CD4-positive, alpha-beta T cell treated with Interleukin-17A for 1 hour (primary cell): ENCODE data around the gene AVP.

Source experiments
- DNase-seq: peaks from one replicate; pipeline ENCODE4 v3.0.0-alpha.2; 2020

The AVP gene

GRCh38 chr20:3109350-3110302 lies 25.1 kb upstream of the AVP start:
- no peak for DNase-seq

DNA sequence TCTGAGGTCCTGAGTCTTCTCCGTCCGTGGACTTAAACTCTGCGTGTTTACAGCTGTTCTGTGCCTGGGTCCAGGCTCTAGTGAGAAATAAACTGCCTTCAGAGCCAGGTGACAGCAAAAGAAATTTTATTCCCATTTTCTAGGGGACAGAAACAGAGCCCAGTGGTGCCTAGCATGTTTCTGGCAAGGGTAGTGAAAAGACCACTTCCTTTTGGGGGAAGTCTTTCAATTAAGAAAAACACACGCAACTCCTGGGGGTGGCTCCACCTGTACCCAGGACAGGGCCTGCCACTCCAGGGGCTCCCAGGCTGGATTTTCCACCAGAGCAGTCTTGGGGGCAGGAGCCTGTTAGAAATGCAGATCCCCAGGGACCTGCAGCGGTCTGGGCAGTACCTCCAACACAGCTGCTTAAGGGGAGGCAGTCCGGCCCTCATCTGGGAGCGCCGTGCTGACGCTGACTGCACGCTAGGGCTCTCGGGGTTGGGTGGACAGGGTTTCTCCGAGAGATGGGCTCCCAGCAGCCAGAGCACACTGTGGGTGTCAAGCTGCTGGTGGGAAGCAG lies 23.0 kb upstream of the AVP start:
- no peak for DNase-seq

- DNase-seq: no peak
These were observed 22.3 kb upstream of the AVP start for GRCh38 chr20:3106658-3107463.

DNA sequence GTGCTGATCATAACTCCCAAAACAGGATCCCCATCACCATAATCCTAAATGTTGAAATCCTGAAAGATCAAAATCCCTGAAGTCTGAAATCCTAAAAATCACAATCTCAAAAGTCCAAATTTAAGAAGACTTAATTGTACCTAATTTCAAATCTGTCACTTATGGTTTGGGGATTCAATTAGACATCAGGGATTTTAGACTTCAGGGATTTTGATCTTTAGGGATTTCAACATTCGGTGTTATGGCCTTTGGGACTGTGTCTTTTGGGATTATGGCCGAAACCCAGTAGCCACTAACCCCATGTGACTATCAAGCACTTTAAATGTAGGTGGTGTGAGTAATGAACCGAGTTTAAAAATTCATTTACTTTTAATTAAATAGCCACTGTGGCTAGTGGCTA lies 21.7 kb upstream of the AVP start:
- no peak for DNase-seq

DNA sequence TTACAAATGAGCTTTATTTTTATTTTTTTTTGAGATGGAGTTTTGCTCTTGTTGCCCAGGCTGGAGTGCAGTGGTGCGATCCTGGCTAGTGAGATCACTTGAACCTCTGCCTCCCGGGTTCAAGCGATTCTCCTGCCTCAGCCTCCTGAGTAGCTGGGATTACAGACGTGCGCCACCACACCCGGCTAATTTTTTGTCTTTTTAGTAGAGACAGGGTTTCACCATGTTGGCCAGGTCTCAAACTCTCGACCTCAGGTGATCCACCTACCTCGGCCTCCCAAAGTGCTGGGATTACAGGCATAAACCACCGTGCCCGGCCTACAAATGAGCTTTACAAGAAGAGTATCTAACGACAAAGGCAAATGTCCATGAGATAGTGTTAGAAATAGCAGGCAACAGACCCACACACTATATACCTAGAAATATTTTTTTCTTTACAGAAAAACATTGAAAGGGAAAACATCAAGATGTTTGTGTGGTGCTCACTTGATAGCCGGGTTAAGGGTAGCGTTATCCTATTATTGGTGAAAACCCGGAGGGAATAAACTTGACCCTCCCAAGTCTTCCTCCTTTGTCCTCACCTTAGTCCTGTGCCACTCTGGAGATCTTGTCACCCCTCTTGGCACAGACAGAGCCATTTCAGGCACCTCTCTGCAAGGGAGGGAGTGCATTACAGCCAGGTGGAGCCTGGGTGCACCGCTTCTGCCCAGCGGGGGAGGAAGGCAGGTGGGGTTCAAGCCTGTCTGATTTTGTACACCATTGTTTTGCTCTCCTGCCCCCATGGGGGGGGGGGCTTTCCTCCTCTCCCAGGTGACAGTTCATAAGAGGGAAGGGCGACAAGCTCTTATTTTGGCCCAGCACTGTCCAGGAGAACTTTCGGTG lies 21.0 kb upstream of the AVP start:
- no peak for DNase-seq

DNA sequence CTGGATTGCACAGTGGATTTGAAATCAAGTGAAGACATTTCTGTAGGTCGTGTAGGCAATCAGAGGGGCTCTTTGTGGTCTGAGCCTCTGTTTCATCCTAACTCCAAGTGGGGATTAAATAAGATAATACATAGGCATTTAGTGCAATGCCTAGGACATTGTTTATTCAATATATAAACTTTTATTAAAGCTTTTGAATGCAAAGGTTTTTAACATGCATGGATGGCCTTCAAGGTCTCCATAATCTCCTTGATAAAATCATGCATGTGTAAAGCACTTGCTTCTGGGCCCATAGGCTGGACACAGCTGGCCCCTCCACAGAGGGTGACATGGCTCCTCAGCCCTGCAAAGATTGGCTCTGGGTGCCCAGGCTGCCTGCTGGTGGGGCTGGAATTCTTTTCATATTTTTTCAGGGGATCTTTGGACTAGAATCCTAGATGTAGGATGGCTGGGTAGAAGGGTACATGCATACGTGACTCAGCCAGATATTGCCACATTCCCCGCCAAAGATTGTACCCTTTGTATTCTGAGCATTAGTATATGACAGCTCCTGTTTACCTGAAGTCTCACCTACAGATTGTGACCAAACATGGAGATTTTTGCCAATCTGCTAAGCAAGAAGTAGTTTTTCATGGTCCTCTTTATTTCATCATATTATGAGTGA lies 19.0 kb upstream of the AVP start:
- DNase-seq: no peak

GRCh38 chr20:3102575-3103368 lies 18.2 kb upstream of the AVP start:
- DNase-seq: no peak

GRCh38 chr20:3101737-3102574 lies 17.4 kb upstream of the AVP start:
- DNase-seq: peak; percentile 52

DNA sequence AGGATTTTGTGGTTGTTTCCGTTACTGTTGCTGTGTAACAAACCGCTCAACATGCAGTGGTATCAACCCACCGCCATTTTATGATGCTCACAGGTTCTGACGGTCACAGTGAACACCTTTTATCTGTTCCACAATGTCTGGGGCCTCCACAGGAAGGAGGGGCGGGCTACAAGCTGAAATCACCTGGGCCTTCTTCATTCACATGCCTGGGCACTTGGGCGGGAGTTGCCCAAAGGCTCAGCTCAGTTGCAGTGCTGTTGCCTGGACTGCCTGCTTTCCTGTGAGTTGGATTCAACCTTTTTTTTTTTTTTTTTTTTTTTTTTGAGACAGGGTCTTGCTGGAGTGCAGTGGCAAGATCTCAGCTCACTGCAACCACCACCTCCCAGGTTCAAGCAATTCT lies 16.7 kb upstream of the AVP start:
- no peak for DNase-seq

DNA sequence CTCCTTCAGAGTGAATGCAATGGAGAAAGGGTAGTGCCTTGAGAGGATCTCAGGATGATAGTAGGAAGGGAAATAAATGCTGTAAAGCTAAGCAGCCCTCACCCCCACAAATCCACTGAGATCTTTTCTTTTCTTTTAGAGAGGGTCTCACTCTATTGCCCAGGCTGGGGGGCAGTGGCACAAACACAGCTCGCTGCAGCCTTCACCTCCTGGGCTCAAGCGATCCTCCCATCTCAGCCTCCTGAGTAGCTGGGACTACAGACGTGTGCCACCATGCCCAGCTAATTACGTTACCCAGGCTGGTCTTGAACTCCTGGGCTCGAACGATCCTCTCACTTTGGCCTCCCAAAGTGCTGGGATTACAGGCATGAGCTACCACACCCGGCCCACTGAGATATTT lies 16.0 kb upstream of the AVP start:
- no peak for DNase-seq

DNA sequence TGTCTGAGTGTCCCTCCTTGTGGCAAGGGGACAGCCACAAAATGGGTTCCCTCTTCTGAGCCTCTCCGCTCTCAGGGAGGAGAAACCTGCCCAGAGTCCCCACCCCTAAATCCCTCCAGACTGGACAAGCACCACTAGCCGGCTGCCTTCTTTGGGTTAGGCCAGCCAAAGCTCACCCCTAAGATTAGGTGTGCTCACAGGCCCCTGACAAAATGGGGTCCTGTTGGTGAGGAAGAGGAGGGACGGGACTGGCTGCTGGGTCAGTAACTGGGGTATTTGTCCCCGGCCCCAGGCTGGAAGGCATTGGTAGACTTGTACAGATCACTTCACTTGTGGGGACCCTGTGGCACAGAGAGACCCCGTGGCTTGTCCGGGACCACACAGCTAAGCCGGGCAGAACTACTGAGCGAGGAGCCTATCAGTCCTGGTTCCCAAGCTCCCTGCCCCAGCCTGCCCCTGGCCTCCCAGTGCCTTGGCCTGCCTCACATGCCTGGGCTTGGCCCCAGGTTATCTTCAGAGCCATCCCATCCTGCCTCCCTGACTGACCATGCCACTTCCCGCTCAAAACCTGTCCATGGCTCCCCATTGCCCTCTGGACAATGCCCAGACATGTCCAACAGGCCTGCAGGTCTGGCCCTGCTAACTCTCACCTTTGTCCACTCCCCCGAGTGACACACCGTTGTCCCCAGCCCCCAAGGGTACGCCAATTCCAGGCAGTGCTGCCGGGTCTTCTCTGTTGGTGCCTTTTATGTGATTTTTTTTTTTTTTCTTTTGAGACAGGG lies 10.5 kb upstream of the AVP start:
- DNase-seq: no peak

GRCh38 chr20:3093861-3094361 lies 9.4 kb upstream of the AVP start:
- DNase-seq: peak; percentile 29

- peak; percentile 40 for DNase-seq
These were observed 8.3 kb upstream of the AVP start for GRCh38 chr20:3092611-3093379.

GRCh38 chr20:3090565-3090964 lies 6.0 kb upstream of the AVP start:
- DNase-seq: no peak

DNA sequence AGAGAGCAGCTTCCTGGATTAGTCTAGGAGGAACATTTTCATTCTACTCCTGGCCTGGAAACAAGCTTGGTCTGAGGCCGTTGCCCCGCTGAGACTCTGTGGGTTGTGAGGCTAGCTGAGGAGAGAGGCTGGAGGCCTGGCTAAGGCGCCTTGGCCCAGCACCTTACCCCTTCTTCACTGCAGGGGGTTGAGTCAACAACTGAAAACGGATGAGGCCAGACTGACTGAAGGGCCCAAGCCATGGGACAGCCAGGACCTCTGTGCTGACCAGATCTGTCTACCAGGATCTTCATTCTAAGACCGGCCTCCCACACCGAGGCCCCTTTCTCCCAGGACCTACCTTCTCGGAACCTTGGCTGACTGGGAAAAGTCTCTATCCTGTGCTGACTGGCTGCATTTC lies 3.5 kb upstream of the AVP start:
- DNase-seq: no peak

- DNase-seq: no peak
These were observed 1.1 kb upstream of the AVP start for GRCh38 chr20:3085571-3086072.

DNA sequence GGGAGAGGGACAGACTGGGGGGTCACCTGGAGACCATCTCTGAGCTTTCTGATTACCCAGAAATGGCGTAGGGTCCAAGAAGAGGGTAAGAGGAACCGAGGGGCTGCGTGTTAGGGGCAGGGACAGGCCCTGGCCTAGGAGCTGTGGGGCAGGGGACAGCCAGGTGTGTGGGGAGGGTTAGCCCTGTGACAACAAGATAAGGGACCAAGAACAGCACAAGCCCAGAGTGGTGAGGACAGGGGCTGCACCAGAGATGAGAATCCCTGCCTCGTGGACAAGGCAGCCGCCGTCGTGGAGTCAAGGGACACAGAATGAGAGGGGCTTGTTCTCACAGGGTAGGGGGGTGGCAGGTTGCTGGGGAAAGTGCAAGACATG lies 449 bp upstream of the AVP start:
- DNase-seq: no peak
